Liver (tissue), 9 donors: Measurements from ENCODE around the gene LARGE2. TPM values are rescaled to one million over a fixed set of nuclear protein-coding genes. Genes with fewer than 3 reads are reported as not detected.
A peak's percentile ranks its signal among the peaks of the same experiment; 100 is the strongest.

ENCODE experiments used
- DNase-seq: peaks from one replicate; pipeline ENCODE4 v3.0.0-alpha.2; 2017; ENCODE audit warnings: low spot score
- H3K27ac ChIP-seq, 2 donors: one replicate each; pipeline ENCODE4 v1.7.0; 2013; ENCODE audit warnings: inconsistent platforms in 2 of 2, low read length in 2 of 2, control low read depth in 1 of 2, low read depth in 1 of 2, mild to moderate bottlenecking in 1 of 2
- H3K27me3 ChIP-seq, 4 donors: one replicate each; pipeline versions ENCODE4 v1.6.1 to v1.7.0; 2013; ENCODE audit warnings: low read length in 3 of 4, inconsistent platforms in 1 of 4, mild to moderate bottlenecking in 1 of 4, moderate library complexity in 1 of 4; ENCODE audit not compliant: control insufficient read depth in 4 of 4, insufficient read depth in 4 of 4
- H3K36me3 ChIP-seq, 4 donors: one replicate each; pipeline versions ENCODE4 v1.6.1 to v1.7.0; 2013; ENCODE audit warnings: low read length in 3 of 4, mild to moderate bottlenecking in 3 of 4, low read depth in 1 of 4, moderate library complexity in 1 of 4; ENCODE audit not compliant: control insufficient read depth in 4 of 4, insufficient read depth in 3 of 4
- H3K4me1 ChIP-seq, 4 donors: one replicate each; pipeline versions ENCODE4 v1.6.1 to v1.7.0; 2013; ENCODE audit warnings: low read length in 3 of 4, mild to moderate bottlenecking in 3 of 4, moderate library complexity in 1 of 4; ENCODE audit not compliant: control insufficient read depth in 4 of 4, insufficient read depth in 4 of 4
- H3K4me3 ChIP-seq, 3 donors: one replicate each; pipeline versions ENCODE4 v1.6.1 to v1.7.0; 2013; ENCODE audit warnings: low read length in 3 of 3, control low read depth in 1 of 3, low read depth in 1 of 3, mild to moderate bottlenecking in 1 of 3
- H3K9ac ChIP-seq, 2 donors: one replicate each; pipeline ENCODE4 v1.7.0; 2013; ENCODE audit warnings: low read length in 2 of 2, mild to moderate bottlenecking in 2 of 2, moderate library complexity in 2 of 2, control low read depth in 1 of 2, low read depth in 1 of 2
- H3K9me3 ChIP-seq, 4 donors: one replicate each; pipeline versions ENCODE4 v1.6.1 to v1.7.0; 2013; ENCODE audit warnings: low read length in 3 of 4; ENCODE audit not compliant: control insufficient read depth in 4 of 4
- EGR1 ChIP-seq, 2 donors: IDR thresholded peaks; 2 replicates each; pipeline ENCODE4 v1.6.1; 2016 to 2018; ENCODE audit warnings: antibody characterized with exemption in 2 of 2, low read depth in 2 of 2
- FOXA1 ChIP-seq: IDR thresholded peaks from 2 replicates; pipeline ENCODE4 v1.6.1; 2016; ENCODE audit warnings: antibody characterized with exemption
- FOXA2 ChIP-seq: IDR thresholded peaks from 2 replicates; pipeline ENCODE4 v1.6.1; 2016; ENCODE audit warnings: antibody characterized with exemption
- GABPA ChIP-seq, 2 donors: IDR thresholded peaks in 1 of 2; conservative IDR thresholded peaks in 1 of 2; 2 replicates each; pipeline ENCODE4 v1.6.1; 2016; ENCODE audit warnings: antibody characterized with exemption in 2 of 2, mild to moderate bottlenecking in 1 of 2, moderate library complexity in 1 of 2
- HNF4A ChIP-seq, 2 donors: conservative IDR thresholded peaks; 2 replicates each; pipeline ENCODE4 v1.6.1; 2016; ENCODE audit warnings: antibody characterized with exemption in 2 of 2, mild to moderate bottlenecking in 2 of 2
- HNF4G ChIP-seq: IDR thresholded peaks from 2 replicates; pipeline ENCODE4 v1.6.1; 2016; ENCODE audit warnings: antibody characterized with exemption
- JUND ChIP-seq, 2 donors: IDR thresholded peaks; 2 replicates each; pipeline ENCODE4 v1.6.1; 2016; ENCODE audit warnings: antibody characterized with exemption in 2 of 2
- REST ChIP-seq: IDR thresholded peaks from 2 replicates; pipeline ENCODE4 v1.6.1; 2016; ENCODE audit warnings: antibody characterized with exemption, mild to moderate bottlenecking
- RXRA ChIP-seq, 2 donors: IDR thresholded peaks; 2 replicates each; pipeline ENCODE4 v1.6.1; 2017 to 2018; ENCODE audit warnings: antibody characterized with exemption in 2 of 2, mild to moderate bottlenecking in 1 of 2
- SP1 ChIP-seq: IDR thresholded peaks from 2 replicates; pipeline ENCODE4 v1.6.1; 2018; ENCODE audit warnings: antibody characterized with exemption, mild to moderate bottlenecking
- TAF1 ChIP-seq: conservative IDR thresholded peaks from 2 replicates; pipeline ENCODE4 v1.6.1; 2016; ENCODE audit warnings: antibody characterized with exemption, mild to moderate bottlenecking
- YY1 ChIP-seq: IDR thresholded peaks from 2 replicates; pipeline ENCODE4 v1.6.1; 2016; ENCODE audit warnings: antibody characterized with exemption, mild to moderate bottlenecking
- ZBTB33 ChIP-seq: IDR thresholded peaks from 2 replicates; pipeline ENCODE4 v1.6.1; 2016; ENCODE audit warnings: antibody characterized with exemption
- WGBS: extraction: QIAGEN DNeasy Blood & Tissue Kit; methylation state at CpG from one replicate; pipeline ENCODE4 v1.1.7; 2013; 5-methylcytosine and 5-hydroxymethylcytosine counted together
- polyA plus RNA-seq, 2 donors: library from polyadenylated mRNA; stranded (reverse) in 1 of 2; unstranded in 1 of 2; fragments of 200-250 nt in 1 of 2; fragments of >200 nt in 1 of 2; fragmentation: Nextera tagmentation in 1 of 2; extraction: Ambion mirVana in 1 of 2; gene quantifications; one replicate each; pipeline versions ENCODE4 v1.2.1 to v1.2.3, GENCODE V29; 2013 to 2015
- total RNA-seq, 2 donors: library from RNA; depleted of rRNA; stranded (reverse); fragments of >200 nt; gene quantifications; one replicate each; pipeline ENCODE4 v1.2.3, GENCODE V29; 2014
- donor health status: healthy.
- donor health status: healthy.
- donor health status: healthy.
- donor health status: healthy.
- donor health status: healthy.

Gene LARGE2
- total and polyA plus RNA-seq, 4 donors, result 1.3 to 1.9 (median 1.5) TPM

GRCh38 chr11:45884596-45885185 is 37.8 kb upstream of the LARGE2 start (continued):
- no peak for TF ChIP-seq REST

- no peaks in the 10 kb centered on the region for H3K27me3 ChIP-seq
- peak; percentile 75 for DNase-seq
- no peak within 1 kb of the TSS for H3K9ac ChIP-seq
- peaks cover 0 to 5% (median 4%) of the 10 kb centered on the region in 4 donors for H3K4me1 ChIP-seq
- WGBS, result 2% methylated on average over 73 of the region's 73 CpGs
- H3K36me3 ChIP-seq, result peaks cover 12 to 27% (median 23%) of the 10 kb centered on the region in 4 donors
- H3K4me3 ChIP-seq, result peak within 1 kb of the TSS in 1 of 3 donors; percentile 69
- H3K9me3 ChIP-seq, result no peaks in the 10 kb centered on the region
- no peak within 1 kb of the TSS for H3K27ac ChIP-seq
- no peak for TF ChIP-seq HNF4G
- TF ChIP-seq RXRA (IDR thresholded peaks at IDR 0.05), result peak in 1 of 2 donors; percentile 7
- TF ChIP-seq FOXA2, result no peak
- TF ChIP-seq TAF1, result no peak
- TF ChIP-seq FOXA1, result no peak
- no peak for TF ChIP-seq JUND (IDR thresholded peaks at IDR 0.05)
- peak; percentile 17 to 30 for TF ChIP-seq HNF4A (conservative IDR thresholded peaks at IDR 0.05)
- TF ChIP-seq SP1, result no peak
- TF ChIP-seq GABPA (IDR thresholded peaks at IDR 0.05 in 1 of 2, conservative IDR thresholded peaks at IDR 0.05 in 1 of 2), result no peak
- TF ChIP-seq YY1, result no peak
- TF ChIP-seq REST, result peak; percentile 98
- no peak for TF ChIP-seq EGR1 (IDR thresholded peaks at IDR 0.05; ENCODE audit: low read depth in 2 of 2)
- TF ChIP-seq ZBTB33, result no peak
These were observed 37.1 kb upstream of the LARGE2 start, which contains the start of gene MAPK8IP1 for GRCh38 chr11:45885274-45885920. TSS of gene MAPK8IP1 (plus strand) at chr11:45885651. CDS start at chr11:45885821, 170 bp downstream.
